Osteocyte (in vitro differentiated cells): Measurements from ENCODE around the gene GMCL2. TPM values are rescaled to one million over a fixed set of nuclear protein-coding genes. Genes with fewer than 3 reads are reported as not detected.
A peak's percentile ranks its signal among the peaks of the same experiment; 100 is the strongest.

Source experiments
- DNase-seq: peaks from one replicate; pipeline ENCODE4 v3.0.0; 2021; ENCODE audit warnings: mixed read lengths; ENCODE audit not compliant: unreplicated experiment; ENCODE audit errors: extremely low spot score
- H3K27ac Mint-ChIP-seq: one replicate; pipeline ENCODE4 v1.8.0; 2021; ENCODE audit warnings: mild to moderate bottlenecking, mixed read lengths; ENCODE audit not compliant: unreplicated experiment
- H3K27me3 Mint-ChIP-seq: one replicate; pipeline ENCODE4 v1.8.0; 2021; ENCODE audit warnings: mixed read lengths; ENCODE audit not compliant: unreplicated experiment
- H3K36me3 Mint-ChIP-seq: one replicate; pipeline ENCODE4 v1.8.0; 2021; ENCODE audit warnings: mixed read lengths; ENCODE audit not compliant: unreplicated experiment
- H3K4me1 Mint-ChIP-seq: one replicate; pipeline ENCODE4 v1.8.0; 2021; ENCODE audit warnings: mixed read lengths; ENCODE audit not compliant: unreplicated experiment
- H3K4me3 Mint-ChIP-seq: one replicate; pipeline ENCODE4 v1.8.0; 2021; ENCODE audit warnings: mild to moderate bottlenecking, moderate library complexity, mixed read lengths; ENCODE audit not compliant: unreplicated experiment
- H3K9me3 Mint-ChIP-seq: one replicate; pipeline ENCODE4 v1.8.0; 2021; ENCODE audit warnings: mixed read lengths; ENCODE audit not compliant: unreplicated experiment
- CTCF ChIP-seq: fragments of 200-600 bp; sonication (generic); IDR thresholded peaks from 2 replicates; pipeline ENCODE4 v1.5.0; 2021; ENCODE audit warnings: antibody characterized with exemption, mild to moderate bottlenecking, moderate library complexity
- total RNA-seq: library from RNA; stranded (reverse); gene quantifications from 2 replicates; pipeline ENCODE4 v1.2.1, GENCODE V29; 2021

The GMCL2 gene
- total RNA-seq, 1 donor from 2014 or later, result not detected

GRCh38 chr5:178222292-178222691, 35.1 kb upstream of the GMCL2 start:
- TF ChIP-seq CTCF, result no peak
- H3K4me3 Mint-ChIP-seq, result no peak overlapping the region
- DNase-seq, result no peak

GRCh38 chr5:178221853-178222252, 34.7 kb upstream of the GMCL2 start:
- no peak overlapping the region for H3K27ac Mint-ChIP-seq
- DNase-seq, result no peak
- H3K27me3 Mint-ChIP-seq, result no peaks in the 10 kb centered on the region
- H3K36me3 Mint-ChIP-seq, result peaks cover 12% of the 10 kb centered on the region
- no peak overlapping the region for H3K4me3 Mint-ChIP-seq
- TF ChIP-seq CTCF, result no peak
- peaks cover 6% of the 10 kb centered on the region for H3K4me1 Mint-ChIP-seq
- H3K9me3 Mint-ChIP-seq, result no peaks in the 10 kb centered on the region

More at GRCh38 chr5:178222292-178222691, 35.1 kb upstream of the GMCL2 start:
- Mint-ChIP-seq H3K9me3 (peaks cover 2% of the 10 kb centered on the region), H3K27me3 (no peaks in the 10 kb centered on the region), H3K4me1 (peaks cover 6% of the 10 kb centered on the region), H3K27ac (no peak overlapping the region), H3K36me3 (peaks cover 16% of the 10 kb centered on the region)

GRCh38 chr5:178221282-178221681, 34.1 kb upstream of the GMCL2 start:
- Mint-ChIP-seq H3K9me3 (no peaks in the 10 kb centered on the region), H3K4me3 (no peak overlapping the region), H3K27me3 (no peaks in the 10 kb centered on the region), H3K4me1 (peaks cover 6% of the 10 kb centered on the region), H3K27ac (no peak overlapping the region), H3K36me3 (peaks cover 8% of the 10 kb centered on the region)
- no peak for TF ChIP-seq CTCF
- DNase-seq, result no peak

- H3K27ac Mint-ChIP-seq, result peak overlapping the region; percentile 45
- no peaks in the 10 kb centered on the region for H3K27me3 Mint-ChIP-seq
- H3K9me3 Mint-ChIP-seq, result no peaks in the 10 kb centered on the region
- no peak for TF ChIP-seq CTCF
- H3K4me1 Mint-ChIP-seq, result peaks cover 6% of the 10 kb centered on the region
- DNase-seq, result no peak
- peaks cover 6% of the 10 kb centered on the region for H3K36me3 Mint-ChIP-seq
- no peak overlapping the region for H3K4me3 Mint-ChIP-seq
These were observed 31.7 kb upstream of the GMCL2 start for GRCh38 chr5:178218827-178219226.

- H3K27me3 Mint-ChIP-seq, result no peaks in the 10 kb centered on the region
- H3K36me3 Mint-ChIP-seq, result peaks cover 10% of the 10 kb centered on the region
- peak overlapping the region; percentile 45 for H3K27ac Mint-ChIP-seq
These were observed 31.1 kb upstream of the GMCL2 start for GRCh38 chr5:178218237-178218776.

More at GRCh38 chr5:178218237-178218776, 31.1 kb upstream of the GMCL2 start:
- DNase-seq, result no peak
- no peak overlapping the region for H3K4me3 Mint-ChIP-seq
- no peaks in the 10 kb centered on the region for H3K9me3 Mint-ChIP-seq
- TF ChIP-seq CTCF, result no peak
- H3K4me1 Mint-ChIP-seq, result peaks cover 6% of the 10 kb centered on the region
